HepG2 (cell line): ENCODE measurements around the gene TANC1. TPM values are rescaled to one million over a fixed set of nuclear protein-coding genes. Genes with fewer than 3 reads are reported as not detected.

Experiments
- ATAC-seq: fragments of 200-7000 bp; cut with Tn5 transposase; 3 replicates; pipeline ENCODE4 v1.9.1; 2020; ENCODE audit warnings: mild to moderate bottlenecking, moderate library complexity
- BruUV-seq: library from RNA; stranded (reverse); fragments of 400-500 nt; replicated peaks from 2 replicates; lab custom pipeline; 2021; lab: Mats Ljungman, UMichigan
- CTCF ChIA-PET: fragments of 300-600 bp; formaldehyde crosslinking; extraction: SDS; loops from one replicate; lab custom pipeline; 2021; ENCODE audit warnings: low total read pairs, inconsistent platforms, low intra/inter-chr PET ratio; lab: Yijun Ruan, JAX
- POLR2A ChIA-PET: fragments of 350-600 bp; sonication (Branson Sonifier 250); formaldehyde crosslinking; loops from one replicate; lab custom pipeline; 2020; ENCODE audit warnings: antibody characterized with exemption, inconsistent platforms; lab: Yijun Ruan, JAX
- DNase-seq: peaks from one replicate; pipeline ENCODE4 v3.0.0-alpha.2; 2015; ENCODE audit warnings: low spot score
- FAIRE-seq: peaks from 3 replicates; lab custom pipeline; 2011; peaks lifted over from hg19 to GRCh38; lab: Jason Lieb, UNC
- H2AFZ ChIP-seq: one replicate; pipeline ENCODE4 v1.6.1; 2011; ENCODE audit warnings: low read length, inconsistent platforms
- H3K27ac ChIP-seq: fragments of 300-600 bp; 3 replicates; pipeline ENCODE4 v1.8.0; 2011; ENCODE audit warnings: mixed run types, mild to moderate bottlenecking, mixed read lengths, low read length, inconsistent platforms; ENCODE audit not compliant: insufficient read depth; ENCODE audit errors: extremely low read length
- H3K27me3 ChIP-seq, 2 experiments: fragments of 200-600 bp in 1 of 2; 2 replicates in 1 of 2; 3 replicates in 1 of 2; pipeline versions ENCODE4 v1.6.0 to v1.8.0; 2011; ENCODE audit warnings: low read length in 2 of 2, mild to moderate bottlenecking in 2 of 2, moderate library complexity in 2 of 2, inconsistent platforms in 1 of 2; ENCODE audit not compliant: insufficient read depth in 2 of 2, control insufficient read depth in 1 of 2
- H3K36me3 ChIP-seq, 2 experiments: fragments of 200-600 bp in 1 of 2; replicated peaks in 1 of 2; 2 replicates in 1 of 2; 3 replicates in 1 of 2; pipeline versions ENCODE4 v1.5.1 to v1.8.0; 2011; ENCODE audit warnings: low read length in 2 of 2, inconsistent platforms in 1 of 2; ENCODE audit not compliant: insufficient read depth in 2 of 2, control insufficient read depth in 1 of 2
- H3K4me1 ChIP-seq: 2 replicates; pipeline ENCODE4 v1.5.1; 2012; ENCODE audit warnings: low read length, inconsistent platforms; ENCODE audit not compliant: insufficient read depth
- H3K4me2 ChIP-seq: 2 replicates; pipeline ENCODE4 v1.6.0; 2011; ENCODE audit warnings: low read depth, low read length, inconsistent platforms
- H3K4me3 ChIP-seq, 3 experiments: fragments of 200-600 bp in 1 of 3; sonication (generic), shearing (Covaris generic) in 1 of 3; replicated peaks in 1 of 3; 2 replicates each; pipeline ENCODE4 v1.5.1; 2011 to 2016; ENCODE audit warnings: low read length in 3 of 3, inconsistent platforms in 2 of 3, low read depth in 2 of 3, mild to moderate bottlenecking in 2 of 3, control low read depth in 1 of 3, mixed read lengths in 1 of 3; ENCODE audit not compliant: insufficient read depth in 1 of 3
- H3K79me2 ChIP-seq: one replicate; pipeline ENCODE4 v1.6.1; 2011; ENCODE audit warnings: low read length, inconsistent platforms; ENCODE audit not compliant: insufficient read depth
- H3K9ac ChIP-seq: 2 replicates; pipeline ENCODE4 v1.6.0; 2011; ENCODE audit warnings: mild to moderate bottlenecking, low read depth, low read length, inconsistent platforms; ENCODE audit not compliant: insufficient read depth
- H3K9me3 ChIP-seq: 2 replicates; pipeline ENCODE4 v1.5.1; 2012; ENCODE audit warnings: mild to moderate bottlenecking, low read length
- H4K20me1 ChIP-seq: 2 replicates; pipeline ENCODE4 v1.6.0; 2011; ENCODE audit warnings: inconsistent platforms, mild to moderate bottlenecking, low read length, moderate library complexity; ENCODE audit not compliant: insufficient read depth
- ATF2 ChIP-seq: sonication (generic); formaldehyde crosslinking; IDR thresholded peaks from 2 replicates; pipeline ENCODE4 v1.4.0; 2020; ENCODE audit warnings: missing genetic modification reagents
- FOXA3 ChIP-seq: IDR thresholded peaks from 2 replicates; pipeline ENCODE4 v1.6.1; 2016; ENCODE audit warnings: missing genetic modification reagents, missing compliant biosample characterization
- HNRNPUL1 ChIP-seq: fragments of 200-400 bp; formaldehyde crosslinking; IDR thresholded peaks from 2 replicates; pipeline ENCODE4 v1.6.1; 2017; ENCODE audit warnings: low read depth, mild to moderate bottlenecking, low read length, moderate library complexity
- NFATC3 ChIP-seq: sonication (generic); formaldehyde crosslinking; IDR thresholded peaks from 2 replicates; pipeline ENCODE4 v1.5.1; 2020; ENCODE audit warnings: mild to moderate bottlenecking, missing genetic modification reagents
- NRL ChIP-seq: sonication (generic); formaldehyde crosslinking; IDR thresholded peaks from 2 replicates; pipeline ENCODE4 v1.5.0; 2020; ENCODE audit warnings: missing genetic modification reagents, mild to moderate bottlenecking, moderate library complexity, borderline replicate concordance
- REXO4 ChIP-seq: sonication (generic); formaldehyde crosslinking; IDR thresholded peaks from 2 replicates; pipeline ENCODE4 v1.8.0; 2022; ENCODE audit warnings: missing genetic modification reagents, mild to moderate bottlenecking, borderline replicate concordance
- ZFP90 ChIP-seq: sonication (generic); formaldehyde crosslinking; IDR thresholded peaks from 2 replicates; pipeline ENCODE4 v1.8.0; 2022; ENCODE audit warnings: missing genetic modification reagents, mild to moderate bottlenecking, inconsistent platforms, borderline replicate concordance
- ZIK1 ChIP-seq: sonication (generic); formaldehyde crosslinking; IDR thresholded peaks from 2 replicates; pipeline ENCODE4 v1.5.0; 2020; ENCODE audit warnings: mild to moderate bottlenecking, low read depth, missing genetic modification reagents, borderline replicate concordance
- ZNF496 ChIP-seq: sonication (generic); formaldehyde crosslinking; IDR thresholded peaks from 2 replicates; pipeline ENCODE4 v1.8.1; 2023; ENCODE audit warnings: mild to moderate bottlenecking, moderate library complexity, missing genetic modification reagents; ENCODE audit not compliant: insufficient replicate concordance
- ZNF549 ChIP-seq: sonication (generic); formaldehyde crosslinking; IDR thresholded peaks from 2 replicates; pipeline ENCODE4 v1.5.0; 2020; ENCODE audit warnings: missing genetic modification reagents
- ZNF597 ChIP-seq: sonication (generic); formaldehyde crosslinking; IDR thresholded peaks from 2 replicates; pipeline ENCODE4 v1.5.0; 2020; ENCODE audit warnings: missing genetic modification reagents
- WGBS: methylation state at CpG from one replicate; pipeline ENCODE4 v1.1.6; 2017; ENCODE audit warnings: low lambda C conversion rate; 5-methylcytosine and 5-hydroxymethylcytosine counted together
- in situ Hi-C: cut with HindIII; loops from 2 replicates; pipeline ENCODE4 v1.10.0; 2017; ENCODE audit warnings: low pct_unique_long_range_greater_than_20kb; ENCODE audit not compliant: extremely low pct_ligation_motif_present
- intact Hi-C: fragments of 100-400 bp; cut with micrococcal nuclease; formaldehyde crosslinking; loops from one replicate; pipeline ENCODE4 v1.10.0; 2022; ENCODE audit not compliant: unreplicated experiment
- polyA plus RNA-seq, 8 experiments: library from polyadenylated mRNA; depleted of rRNA in 3 of 8; stranded (reverse) in 7 of 8; unstranded in 1 of 8; fragments of >200 nt; fragmentation: Illumina TruSeq in 4 of 8; extraction: Trizol in 4 of 8; gene quantifications; 2 replicates each; pipeline versions ENCODE4 v1.2.1 to v1.2.3, GENCODE V29; 2011 to 2016; ENCODE audit warnings: low read depth in 4 of 8, missing spikeins in 1 of 8, mixed read lengths in 1 of 8; ENCODE audit not compliant: insufficient read depth in 1 of 8
- total RNA-seq, 5 experiments: library from RNA; depleted of rRNA; stranded (reverse); fragments of >200 nt; fragmentation: Illumina TruSeq; extraction: Trizol; gene quantifications; 2 replicates each; pipeline ENCODE4 v1.2.3, GENCODE V29; 2016; ENCODE audit warnings: low read depth in 1 of 5
- TF ChIP-seq, protein P1 (sequence below): sonication (generic); formaldehyde crosslinking; IDR thresholded peaks from 2 replicates; pipeline ENCODE4 v1.9.0; 2021; ENCODE audit warnings: missing genetic modification reagents, borderline replicate concordance
- TF ChIP-seq, protein P2 (sequence below): sonication (generic); formaldehyde crosslinking; IDR thresholded peaks from 2 replicates; pipeline ENCODE4 v1.4.0; 2020; ENCODE audit warnings: low read depth, missing genetic modification reagents
- TF ChIP-seq, protein P3 (sequence below): sonication (generic); formaldehyde crosslinking; IDR thresholded peaks from 2 replicates; pipeline ENCODE4 v1.8.1; 2023; ENCODE audit warnings: mild to moderate bottlenecking, moderate library complexity, missing genetic modification reagents

Gene TANC1
- total and polyA plus RNA-seq, 2 of the 13 experiments (the other 11 are each of a cell fraction or from before 2014, with no cell fraction given), result 2.3 to 5.6 TPM

- H3K4me2 ChIP-seq, result no peak overlapping the region
- no peak overlapping the region for H3K27ac ChIP-seq
- H3K79me2 ChIP-seq, result no peaks in the 10 kb centered on the region
- H3K9me3 ChIP-seq, result no peaks in the 10 kb centered on the region
- DNase-seq (no peak), FAIRE-seq (no peak), ATAC-seq (no peak)
- in situ Hi-C loops, result no loop called here
- intact Hi-C loops, result no loop called here
- H2AFZ ChIP-seq, result no peak overlapping the region
- POLR2A ChIA-PET, result no interaction called here
- no peaks in the 10 kb centered on the region for H3K36me3 ChIP-seq
- CTCF ChIA-PET, result no interaction called here
- no peaks in the 10 kb centered on the region for H3K27me3 ChIP-seq
- no peaks in the 10 kb centered on the region for H4K20me1 ChIP-seq
- no TSS peak for BruUV-seq
- H3K4me3 ChIP-seq, result no peak overlapping the region
- H3K4me1 ChIP-seq, result peaks cover 36% of the 10 kb centered on the region
- no peak overlapping the region for H3K9ac ChIP-seq
- 24% methylated on average over 2 of the region's 2 CpGs for WGBS
- no peak for TF ChIP-seq ZFP90 (CRISPR knock-in tag)
- TF ChIP-seq HNRNPUL1, result no peak
- TF ChIP-seq ZIK1 (CRISPR knock-in tag), result no peak
- TF ChIP-seq NRL (CRISPR knock-in tag), result no peak
- no peak for TF ChIP-seq FOXA3 (CRISPR knock-in tag)
- TF ChIP-seq REXO4 (CRISPR knock-in tag), result no peak
- no peak for TF ChIP-seq ZNF496
- no peak for TF ChIP-seq ZNF549 (CRISPR knock-in tag)
- TF ChIP-seq, protein P1, sequence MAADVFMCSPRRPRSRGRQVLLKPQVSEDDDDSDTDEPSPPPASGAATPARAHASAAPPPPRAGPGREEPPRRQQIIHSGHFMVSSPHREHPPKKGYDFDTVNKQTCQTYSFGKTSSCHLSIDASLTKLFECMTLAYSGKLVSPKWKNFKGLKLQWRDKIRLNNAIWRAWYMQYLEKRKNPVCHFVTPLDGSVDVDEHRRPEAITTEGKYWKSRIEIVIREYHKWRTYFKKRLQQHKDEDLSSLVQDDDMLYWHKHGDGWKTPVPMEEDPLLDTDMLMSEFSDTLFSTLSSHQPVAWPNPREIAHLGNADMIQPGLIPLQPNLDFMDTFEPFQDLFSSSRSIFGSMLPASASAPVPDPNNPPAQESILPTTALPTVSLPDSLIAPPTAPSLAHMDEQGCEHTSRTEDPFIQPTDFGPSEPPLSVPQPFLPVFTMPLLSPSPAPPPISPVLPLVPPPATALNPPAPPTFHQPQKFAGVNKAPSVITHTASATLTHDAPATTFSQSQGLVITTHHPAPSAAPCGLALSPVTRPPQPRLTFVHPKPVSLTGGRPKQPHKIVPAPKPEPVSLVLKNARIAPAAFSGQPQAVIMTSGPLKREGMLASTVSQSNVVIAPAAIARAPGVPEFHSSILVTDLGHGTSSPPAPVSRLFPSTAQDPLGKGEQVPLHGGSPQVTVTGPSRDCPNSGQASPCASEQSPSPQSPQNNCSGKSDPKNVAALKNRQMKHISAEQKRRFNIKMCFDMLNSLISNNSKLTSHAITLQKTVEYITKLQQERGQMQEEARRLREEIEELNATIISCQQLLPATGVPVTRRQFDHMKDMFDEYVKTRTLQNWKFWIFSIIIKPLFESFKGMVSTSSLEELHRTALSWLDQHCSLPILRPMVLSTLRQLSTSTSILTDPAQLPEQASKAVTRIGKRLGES (CRISPR knock-in tag), result no peak
- TF ChIP-seq ZNF597, result no peak
- TF ChIP-seq, protein P2, sequence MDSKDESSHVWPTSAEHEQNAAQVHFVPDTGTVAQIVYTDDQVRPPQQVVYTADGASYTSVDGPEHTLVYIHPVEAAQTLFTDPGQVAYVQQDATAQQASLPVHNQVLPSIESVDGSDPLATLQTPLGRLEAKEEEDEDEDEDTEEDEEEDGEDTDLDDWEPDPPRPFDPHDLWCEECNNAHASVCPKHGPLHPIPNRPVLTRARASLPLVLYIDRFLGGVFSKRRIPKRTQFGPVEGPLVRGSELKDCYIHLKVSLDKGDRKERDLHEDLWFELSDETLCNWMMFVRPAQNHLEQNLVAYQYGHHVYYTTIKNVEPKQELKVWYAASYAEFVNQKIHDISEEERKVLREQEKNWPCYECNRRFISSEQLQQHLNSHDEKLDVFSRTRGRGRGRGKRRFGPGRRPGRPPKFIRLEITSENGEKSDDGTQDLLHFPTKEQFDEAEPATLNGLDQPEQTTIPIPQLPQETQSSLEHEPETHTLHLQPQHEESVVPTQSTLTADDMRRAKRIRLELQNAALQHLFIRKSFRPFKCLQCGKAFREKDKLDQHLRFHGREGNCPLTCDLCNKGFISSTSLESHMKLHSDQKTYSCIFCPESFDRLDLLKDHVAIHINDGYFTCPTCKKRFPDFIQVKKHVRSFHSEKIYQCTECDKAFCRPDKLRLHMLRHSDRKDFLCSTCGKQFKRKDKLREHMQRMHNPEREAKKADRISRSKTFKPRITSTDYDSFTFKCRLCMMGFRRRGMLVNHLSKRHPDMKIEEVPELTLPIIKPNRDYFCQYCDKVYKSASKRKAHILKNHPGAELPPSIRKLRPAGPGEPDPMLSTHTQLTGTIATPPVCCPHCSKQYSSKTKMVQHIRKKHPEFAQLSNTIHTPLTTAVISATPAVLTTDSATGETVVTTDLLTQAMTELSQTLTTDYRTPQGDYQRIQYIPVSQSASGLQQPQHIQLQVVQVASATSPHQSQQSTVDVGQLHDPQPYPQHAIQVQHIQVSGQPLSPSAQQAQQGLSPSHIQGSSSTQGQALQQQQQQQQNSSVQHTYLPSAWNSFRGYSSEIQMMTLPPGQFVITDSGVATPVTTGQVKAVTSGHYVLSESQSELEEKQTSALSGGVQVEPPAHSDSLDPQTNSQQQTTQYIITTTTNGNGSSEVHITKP (CRISPR knock-in tag), result no peak
- TF ChIP-seq NFATC3 (CRISPR knock-in tag), result no peak
- TF ChIP-seq, protein P3, sequence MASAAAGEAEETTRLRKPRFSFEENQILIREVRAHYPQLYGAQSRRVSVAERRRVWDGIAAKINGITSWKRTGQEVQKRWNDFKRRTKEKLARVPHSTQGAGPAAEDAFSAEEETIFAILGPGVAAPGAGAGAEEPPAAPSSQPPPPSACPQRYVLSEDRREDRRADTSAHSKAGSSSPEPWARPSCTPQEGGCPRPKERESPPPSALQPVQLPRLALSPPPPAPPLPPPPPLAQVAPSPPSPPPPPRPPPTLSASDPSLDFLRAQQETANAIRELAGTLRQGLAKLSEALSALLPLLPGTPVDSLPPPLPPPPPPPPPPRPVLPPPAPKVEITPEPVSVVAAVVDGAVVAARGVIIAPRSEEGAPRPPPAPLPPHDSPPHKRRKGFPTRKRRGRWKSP (CRISPR knock-in tag), result no peak
- TF ChIP-seq ATF2, result no peak
Measured at GRCh38 chr2:159069229-159069628, 100.8 kb downstream of the TANC1 start.
